ENCODE results near the gene SKP2.

The SKP2 gene

GRCh38 chr5:36209664-36210063 is 57.8 kb downstream of the SKP2 start:
- ATAC-seq, result no peak
- 0 out of 2 replicates have a peak, but pooled peaks have one; percentile 21 for TF ChIP-seq ISL1 (CRISPR knock-in tag; IDR thresholded peaks at IDR 0.05)
- TF ChIP-seq, protein P1, sequence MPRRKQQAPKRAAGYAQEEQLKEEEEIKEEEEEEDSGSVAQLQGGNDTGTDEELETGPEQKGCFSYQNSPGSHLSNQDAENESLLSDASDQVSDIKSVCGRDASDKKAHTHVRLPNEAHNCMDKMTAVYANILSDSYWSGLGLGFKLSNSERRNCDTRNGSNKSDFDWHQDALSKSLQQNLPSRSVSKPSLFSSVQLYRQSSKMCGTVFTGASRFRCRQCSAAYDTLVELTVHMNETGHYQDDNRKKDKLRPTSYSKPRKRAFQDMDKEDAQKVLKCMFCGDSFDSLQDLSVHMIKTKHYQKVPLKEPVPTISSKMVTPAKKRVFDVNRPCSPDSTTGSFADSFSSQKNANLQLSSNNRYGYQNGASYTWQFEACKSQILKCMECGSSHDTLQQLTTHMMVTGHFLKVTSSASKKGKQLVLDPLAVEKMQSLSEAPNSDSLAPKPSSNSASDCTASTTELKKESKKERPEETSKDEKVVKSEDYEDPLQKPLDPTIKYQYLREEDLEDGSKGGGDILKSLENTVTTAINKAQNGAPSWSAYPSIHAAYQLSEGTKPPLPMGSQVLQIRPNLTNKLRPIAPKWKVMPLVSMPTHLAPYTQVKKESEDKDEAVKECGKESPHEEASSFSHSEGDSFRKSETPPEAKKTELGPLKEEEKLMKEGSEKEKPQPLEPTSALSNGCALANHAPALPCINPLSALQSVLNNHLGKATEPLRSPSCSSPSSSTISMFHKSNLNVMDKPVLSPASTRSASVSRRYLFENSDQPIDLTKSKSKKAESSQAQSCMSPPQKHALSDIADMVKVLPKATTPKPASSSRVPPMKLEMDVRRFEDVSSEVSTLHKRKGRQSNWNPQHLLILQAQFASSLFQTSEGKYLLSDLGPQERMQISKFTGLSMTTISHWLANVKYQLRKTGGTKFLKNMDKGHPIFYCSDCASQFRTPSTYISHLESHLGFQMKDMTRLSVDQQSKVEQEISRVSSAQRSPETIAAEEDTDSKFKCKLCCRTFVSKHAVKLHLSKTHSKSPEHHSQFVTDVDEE (CRISPR knock-in tag; IDR thresholded peaks at IDR 0.05), result no peak

DNA sequence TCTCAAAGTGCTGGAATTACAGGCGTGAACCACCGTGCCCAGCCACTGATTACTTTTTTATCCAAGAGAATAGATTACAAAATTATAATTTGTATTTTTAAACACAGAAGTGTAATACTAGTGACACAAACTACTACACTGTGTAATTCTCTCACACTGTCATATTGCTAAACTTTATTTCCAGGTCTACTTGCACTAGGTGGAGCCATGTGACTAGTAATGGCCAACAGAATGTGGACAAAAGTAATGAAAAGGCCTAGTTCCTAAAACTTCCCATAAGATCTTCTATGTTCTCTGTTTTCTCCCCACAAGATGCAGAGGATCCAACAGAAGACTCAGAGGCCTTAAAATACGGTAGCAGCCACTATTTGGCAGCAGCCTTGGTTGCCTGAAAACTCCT is 62.5 kb downstream of the SKP2 start:
- TF ChIP-seq ARNTL (CRISPR knock-in tag; IDR thresholded peaks at IDR 0.05; ENCODE audit: borderline replicate concordance, low read depth) (no peak), ZC3H10 (CRISPR knock-in tag; IDR thresholded peaks at IDR 0.05) (no peak), PATZ1 (CRISPR knock-in tag; IDR thresholded peaks at IDR 0.05; ENCODE audit: borderline replicate concordance) (no peak), OSR1 (CRISPR knock-in tag; IDR thresholded peaks at IDR 0.05) (no peak), ZNF70 (CRISPR knock-in tag; IDR thresholded peaks at IDR 0.05) (no peak), SNAI2 (CRISPR knock-in tag; IDR thresholded peaks at IDR 0.05) (no peak), ESRRG (CRISPR knock-in tag; IDR thresholded peaks at IDR 0.05) (no peak), TCF4 (CRISPR knock-in tag; IDR thresholded peaks at IDR 0.05; ENCODE audit: borderline replicate concordance) (no peak)
- no peak for ATAC-seq

DNA sequence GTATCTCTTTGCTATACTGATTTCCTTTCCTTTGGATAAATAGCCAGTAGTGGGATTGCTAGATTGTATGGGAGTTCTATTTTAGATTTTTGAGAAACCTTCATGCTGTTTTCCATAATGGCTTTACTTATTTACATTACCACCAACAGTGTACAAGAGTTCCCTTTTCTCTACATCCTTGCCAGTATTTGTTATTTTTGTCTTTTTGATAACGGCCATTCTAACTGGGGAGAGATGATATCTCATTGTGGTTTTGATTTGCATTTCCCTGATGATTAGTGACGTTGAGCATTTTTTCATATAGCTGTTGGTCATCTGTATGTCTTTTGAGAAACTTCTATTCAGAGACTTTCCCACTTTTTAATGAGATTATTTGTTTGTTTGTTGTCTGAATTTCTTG is 64.0 kb downstream of the SKP2 start:
- TF ChIP-seq OSR1 (CRISPR knock-in tag; IDR thresholded peaks at IDR 0.05) (no peak), BACH2 (CRISPR knock-in tag; IDR thresholded peaks at IDR 0.05; ENCODE audit: borderline replicate concordance) (no peak), ISL1 (CRISPR knock-in tag; IDR thresholded peaks at IDR 0.05) (no peak), ZNF565 (CRISPR knock-in tag; conservative IDR thresholded peaks at IDR 0.05; ENCODE audit: low read depth) (no peak)
- TF ChIP-seq, protein P2, sequence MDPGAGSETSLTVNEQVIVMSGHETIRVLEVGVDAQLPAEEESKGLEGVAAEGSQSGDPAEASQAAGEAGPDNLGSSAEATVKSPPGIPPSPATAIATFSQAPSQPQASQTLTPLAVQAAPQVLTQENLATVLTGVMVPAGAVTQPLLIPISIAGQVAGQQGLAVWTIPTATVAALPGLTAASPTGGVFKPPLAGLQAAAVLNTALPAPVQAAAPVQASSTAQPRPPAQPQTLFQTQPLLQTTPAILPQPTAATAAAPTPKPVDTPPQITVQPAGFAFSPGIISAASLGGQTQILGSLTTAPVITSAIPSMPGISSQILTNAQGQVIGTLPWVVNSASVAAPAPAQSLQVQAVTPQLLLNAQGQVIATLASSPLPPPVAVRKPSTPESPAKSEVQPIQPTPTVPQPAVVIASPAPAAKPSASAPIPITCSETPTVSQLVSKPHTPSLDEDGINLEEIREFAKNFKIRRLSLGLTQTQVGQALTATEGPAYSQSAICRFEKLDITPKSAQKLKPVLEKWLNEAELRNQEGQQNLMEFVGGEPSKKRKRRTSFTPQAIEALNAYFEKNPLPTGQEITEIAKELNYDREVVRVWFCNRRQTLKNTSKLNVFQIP (CRISPR knock-in tag; IDR thresholded peaks at IDR 0.05; ENCODE audit: borderline replicate concordance, low read depth), result no peak
- no peak for ATAC-seq

DNA sequence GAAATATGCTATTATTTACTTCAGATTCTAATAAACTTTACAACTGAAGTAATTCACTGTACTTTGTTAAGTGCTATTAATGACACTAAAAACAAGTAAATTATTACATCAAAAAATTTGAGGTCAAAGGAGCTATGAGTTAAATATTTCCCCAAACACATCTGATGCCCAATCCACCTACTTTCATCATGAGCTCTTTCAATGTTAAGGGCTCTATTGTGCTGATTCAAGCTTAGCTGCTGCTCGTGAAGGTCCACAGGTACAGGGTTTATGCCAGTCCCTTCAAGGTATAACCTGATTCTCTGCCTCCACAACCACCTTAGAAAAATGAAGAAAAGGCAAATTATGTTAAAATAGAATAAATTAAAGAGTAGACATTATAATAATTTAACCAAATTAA is 65.7 kb downstream of the SKP2 start:
- no peak for ATAC-seq
- no peak for TF ChIP-seq ZFP30 (CRISPR knock-in tag; IDR thresholded peaks at IDR 0.05)
- TF ChIP-seq GLIS3 (CRISPR knock-in tag; IDR thresholded peaks at IDR 0.05), result no peak
- no peak for TF ChIP-seq OSR1 (CRISPR knock-in tag; IDR thresholded peaks at IDR 0.05)
- no peak for TF ChIP-seq CREB5 (CRISPR knock-in tag; IDR thresholded peaks at IDR 0.05; ENCODE audit: low read depth)
- TF ChIP-seq ZNF70 (CRISPR knock-in tag; IDR thresholded peaks at IDR 0.05), result no peak
- TF ChIP-seq ISL1 (CRISPR knock-in tag; IDR thresholded peaks at IDR 0.05), result no peak
- no peak for TF ChIP-seq ZC3H10 (CRISPR knock-in tag; IDR thresholded peaks at IDR 0.05)
- TF ChIP-seq CSRNP3 (CRISPR knock-in tag; IDR thresholded peaks at IDR 0.05), result no peak
- no peak for TF ChIP-seq PPARA (CRISPR knock-in tag; IDR thresholded peaks at IDR 0.05; ENCODE audit: borderline replicate concordance)
- no peak for TF ChIP-seq ZNF565 (CRISPR knock-in tag; conservative IDR thresholded peaks at IDR 0.05; ENCODE audit: low read depth)
- TF ChIP-seq SNAI2 (CRISPR knock-in tag; IDR thresholded peaks at IDR 0.05), result no peak
- no peak for TF ChIP-seq BACH2 (CRISPR knock-in tag; IDR thresholded peaks at IDR 0.05; ENCODE audit: borderline replicate concordance)
- TF ChIP-seq, protein P2 (CRISPR knock-in tag; IDR thresholded peaks at IDR 0.05; ENCODE audit: borderline replicate concordance, low read depth), result no peak
- TF ChIP-seq RARB (CRISPR knock-in tag; IDR thresholded peaks at IDR 0.05), result no peak
- TF ChIP-seq, protein P1 (CRISPR knock-in tag; IDR thresholded peaks at IDR 0.05), result no peak
- TF ChIP-seq TOX (CRISPR knock-in tag; IDR thresholded peaks at IDR 0.05; ENCODE audit: borderline replicate concordance), result no peak

Measured in SK-N-SH treated with all-trans-retinoic acid at 6 μM for 48 hours (cell line).